Heart left ventricle (tissue), 13 donors: ENCODE measurements around the gene GGCT.

Experiments used
- CTCF ChIP-seq, 12 donors: fragments of 200-600 bp; sonication (generic) in 4 of 12; IDR thresholded peaks; one replicate each; pipeline versions ENCODE4 v1.5.0 to v1.8.0; 2018 to 2022; ENCODE audit warnings: antibody characterized with exemption in 12 of 12, mild to moderate bottlenecking in 5 of 12
- POLR2A ChIP-seq, 2 donors: fragments of 450-650 bp; IDR thresholded peaks; one replicate each; pipeline ENCODE4 v1.6.1; 2017; ENCODE audit warnings: antibody characterized with exemption in 2 of 2, mild to moderate bottlenecking in 2 of 2, moderate library complexity in 2 of 2
- donor health status: ischemic (EF 13 %, LVEDD 7.1; RV severe dilation, severe dysfunction).
- donor health status: DM: no; HTN: yes; CAD: no.
- donor health status: DM: no; HTN: no; CAD: no.
- donor health status: ischemic (EF 25% LVEDD 6.9; RV normal size, moderate dysfunction).
- donor health status: ischemic (EF 25% LVEDD 5.7; RV mildly dilated, moderate dysfunction).
- donor health status: ischemic (EF 35%, LVEDD 5.7; RV mildly dilated, moderate dysfunction).
- donor health status: nonischemic (EF 11% LVEDD 7.7; RV severe dilation, severe dysfunction).
- donor health status: DM: yes; HTN: yes; CAD: no.
- donor health status: PGD.
- donor health status: ischemic (EF 29% LVEDD 5.4; RV normal size, mild dysfunction).
- donor health status: nonischemic (EF 23%, LVEDD 6.1; RV moderate dilation, normal function).

- TF ChIP-seq CTCF (IDR thresholded peaks at IDR 0.05) (no peak), POLR2A (IDR thresholded peaks at IDR 0.05) (no peak)
Observed at GRCh38 chr7:30479202-30480120, 25.2 kb downstream of the GGCT start.
